Neural progenitor cell (in vitro differentiated cells): ENCODE results near the gene SLC26A8.

Experiments used
- EZH2 ChIP-seq: fragments of 200-600 bp; sonication (generic); IDR thresholded peaks from 2 replicates; pipeline ENCODE4 v1.6.1; 2017; ENCODE audit warnings: antibody characterized with exemption, mild to moderate bottlenecking, moderate library complexity
- TF ChIP-seq, protein P1 (sequence below): fragments of 200-600 bp; sonication (generic); IDR thresholded peaks from 2 replicates; pipeline ENCODE4 v1.5.1; 2017; ENCODE audit warnings: antibody characterized with exemption, mild to moderate bottlenecking

DNA sequence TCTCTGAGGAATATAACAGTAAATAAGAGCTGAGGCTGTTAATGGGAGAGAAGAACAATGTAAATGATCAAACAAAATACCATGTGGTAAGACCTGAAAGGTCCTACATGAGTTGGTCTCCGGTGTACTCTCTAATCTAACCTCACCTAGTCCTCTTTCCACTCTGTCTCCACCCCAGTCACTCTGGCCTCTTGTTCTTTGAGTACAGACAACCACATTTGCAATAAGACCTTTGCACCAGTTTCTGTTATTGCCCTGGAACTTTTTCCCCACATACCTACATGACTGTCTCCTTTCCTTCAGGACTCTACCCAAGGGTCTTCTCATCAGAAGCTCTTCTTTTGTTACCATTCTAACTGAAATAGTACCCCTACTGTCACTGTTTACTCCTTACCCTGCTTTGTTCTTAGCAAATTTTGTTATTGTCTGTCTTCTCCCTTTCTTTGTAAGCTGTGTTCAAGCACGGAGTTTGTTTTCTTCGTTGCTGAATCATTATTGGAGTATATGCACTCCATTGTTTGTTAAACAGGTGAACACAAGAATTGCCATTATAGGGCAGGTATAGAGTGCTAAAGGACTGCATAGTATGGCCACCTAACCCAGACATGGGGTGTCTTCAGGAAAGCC, 40.4 kb upstream of the SLC26A8 start:
- TF ChIP-seq, protein P1, sequence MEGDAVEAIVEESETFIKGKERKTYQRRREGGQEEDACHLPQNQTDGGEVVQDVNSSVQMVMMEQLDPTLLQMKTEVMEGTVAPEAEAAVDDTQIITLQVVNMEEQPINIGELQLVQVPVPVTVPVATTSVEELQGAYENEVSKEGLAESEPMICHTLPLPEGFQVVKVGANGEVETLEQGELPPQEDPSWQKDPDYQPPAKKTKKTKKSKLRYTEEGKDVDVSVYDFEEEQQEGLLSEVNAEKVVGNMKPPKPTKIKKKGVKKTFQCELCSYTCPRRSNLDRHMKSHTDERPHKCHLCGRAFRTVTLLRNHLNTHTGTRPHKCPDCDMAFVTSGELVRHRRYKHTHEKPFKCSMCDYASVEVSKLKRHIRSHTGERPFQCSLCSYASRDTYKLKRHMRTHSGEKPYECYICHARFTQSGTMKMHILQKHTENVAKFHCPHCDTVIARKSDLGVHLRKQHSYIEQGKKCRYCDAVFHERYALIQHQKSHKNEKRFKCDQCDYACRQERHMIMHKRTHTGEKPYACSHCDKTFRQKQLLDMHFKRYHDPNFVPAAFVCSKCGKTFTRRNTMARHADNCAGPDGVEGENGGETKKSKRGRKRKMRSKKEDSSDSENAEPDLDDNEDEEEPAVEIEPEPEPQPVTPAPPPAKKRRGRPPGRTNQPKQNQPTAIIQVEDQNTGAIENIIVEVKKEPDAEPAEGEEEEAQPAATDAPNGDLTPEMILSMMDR: no peak
- TF ChIP-seq EZH2: no peak
